Measurements from ENCODE around the gene UBR2. TPM values are rescaled to one million over a fixed set of nuclear protein-coding genes. Genes with fewer than 3 reads are reported as not detected.
"Not testable (repeated sequence)": the region's sequence is repeated elsewhere in the genome, so short reads cannot be mapped to it uniquely, and the experiment has no call there.

Gene UBR2
- total and polyA plus RNA-seq, 2 experiments from 2014 or later: 10.9 to 22.6 TPM

DNA sequence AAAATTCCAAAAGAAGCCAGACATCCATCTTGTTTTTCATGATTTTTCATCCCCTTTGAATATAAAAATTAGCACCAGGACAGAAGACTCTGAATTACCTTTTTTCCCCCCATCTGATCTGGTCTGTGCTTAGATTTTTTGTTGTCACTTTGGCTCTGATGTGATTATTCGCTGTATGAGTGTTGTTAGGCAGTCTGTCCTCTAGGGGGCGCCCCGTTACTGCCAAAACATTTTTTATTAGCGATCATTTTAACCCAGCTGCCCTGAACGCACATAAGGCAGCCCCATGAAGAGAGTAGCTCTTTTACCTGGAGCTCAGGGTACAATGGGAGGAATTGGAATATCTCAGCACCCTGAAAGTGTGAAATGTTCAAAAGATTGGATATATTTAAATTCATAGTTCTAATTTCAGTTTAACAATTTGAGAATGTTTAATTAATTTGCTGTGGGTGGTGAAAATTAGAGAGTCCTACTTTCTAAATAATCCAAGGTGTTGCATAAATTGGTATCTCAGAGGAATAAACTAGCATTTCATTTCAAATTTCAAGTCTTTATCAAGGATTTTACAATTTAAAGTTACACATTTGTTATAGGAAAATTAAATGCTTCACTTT, 97.8 kb downstream of the UBR2 start:
- Histone ChIP-seq H3K4me3 (no peak overlapping the region), H3K9me3 (ENCODE audit: low read depth) (no peaks in the 10 kb centered on the region), H3K27me3 (no peaks in the 10 kb centered on the region), H3K4me1 (ENCODE audit: low read depth) (no peaks in the 10 kb centered on the region), H3K27ac (no peak overlapping the region), H3K36me3 (peaks cover 66% of the 10 kb centered on the region)
- peak; percentile 79 to 86 for DNase-seq (ENCODE audit: low read depth in 1 of 2, low spot score in 1 of 2)
- TF ChIP-seq, protein P1, sequence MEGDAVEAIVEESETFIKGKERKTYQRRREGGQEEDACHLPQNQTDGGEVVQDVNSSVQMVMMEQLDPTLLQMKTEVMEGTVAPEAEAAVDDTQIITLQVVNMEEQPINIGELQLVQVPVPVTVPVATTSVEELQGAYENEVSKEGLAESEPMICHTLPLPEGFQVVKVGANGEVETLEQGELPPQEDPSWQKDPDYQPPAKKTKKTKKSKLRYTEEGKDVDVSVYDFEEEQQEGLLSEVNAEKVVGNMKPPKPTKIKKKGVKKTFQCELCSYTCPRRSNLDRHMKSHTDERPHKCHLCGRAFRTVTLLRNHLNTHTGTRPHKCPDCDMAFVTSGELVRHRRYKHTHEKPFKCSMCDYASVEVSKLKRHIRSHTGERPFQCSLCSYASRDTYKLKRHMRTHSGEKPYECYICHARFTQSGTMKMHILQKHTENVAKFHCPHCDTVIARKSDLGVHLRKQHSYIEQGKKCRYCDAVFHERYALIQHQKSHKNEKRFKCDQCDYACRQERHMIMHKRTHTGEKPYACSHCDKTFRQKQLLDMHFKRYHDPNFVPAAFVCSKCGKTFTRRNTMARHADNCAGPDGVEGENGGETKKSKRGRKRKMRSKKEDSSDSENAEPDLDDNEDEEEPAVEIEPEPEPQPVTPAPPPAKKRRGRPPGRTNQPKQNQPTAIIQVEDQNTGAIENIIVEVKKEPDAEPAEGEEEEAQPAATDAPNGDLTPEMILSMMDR (IDR thresholded peaks at IDR 0.05; ENCODE audit: low read depth, low read length): peak; percentile 82

DNA sequence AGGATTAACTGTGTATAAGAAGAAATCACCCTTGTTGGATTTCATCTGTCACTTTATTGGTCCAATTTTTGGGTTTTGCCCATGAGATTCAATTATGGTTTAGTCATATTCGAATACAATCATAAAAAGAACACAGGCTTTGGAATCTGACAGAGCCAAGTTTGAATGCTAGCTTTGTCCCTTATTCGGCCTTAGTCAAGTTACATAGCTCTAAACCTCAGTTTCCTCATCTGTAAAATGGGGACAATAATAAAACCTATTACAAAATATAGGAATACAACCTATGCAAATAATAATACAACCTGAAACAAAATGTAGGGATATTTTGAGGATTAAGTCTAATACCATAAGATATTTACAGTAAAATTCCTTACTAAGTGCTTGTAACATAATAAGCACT, 100.9 kb downstream of the UBR2 start:
- H3K27ac ChIP-seq: no peak overlapping the region
- peaks cover 56% of the 10 kb centered on the region for H3K36me3 ChIP-seq
- H3K4me1 ChIP-seq (ENCODE audit: low read depth): no peaks in the 10 kb centered on the region
- H3K4me3 ChIP-seq: no peak overlapping the region
- H3K27me3 ChIP-seq: no peaks in the 10 kb centered on the region
- H3K9me3 ChIP-seq (ENCODE audit: low read depth): no peaks in the 10 kb centered on the region
- TF ChIP-seq, protein P1 (IDR thresholded peaks at IDR 0.05; ENCODE audit: low read depth, low read length): no peak
- no peak for DNase-seq (ENCODE audit: low read depth in 1 of 2, low spot score in 1 of 2)

DNA sequence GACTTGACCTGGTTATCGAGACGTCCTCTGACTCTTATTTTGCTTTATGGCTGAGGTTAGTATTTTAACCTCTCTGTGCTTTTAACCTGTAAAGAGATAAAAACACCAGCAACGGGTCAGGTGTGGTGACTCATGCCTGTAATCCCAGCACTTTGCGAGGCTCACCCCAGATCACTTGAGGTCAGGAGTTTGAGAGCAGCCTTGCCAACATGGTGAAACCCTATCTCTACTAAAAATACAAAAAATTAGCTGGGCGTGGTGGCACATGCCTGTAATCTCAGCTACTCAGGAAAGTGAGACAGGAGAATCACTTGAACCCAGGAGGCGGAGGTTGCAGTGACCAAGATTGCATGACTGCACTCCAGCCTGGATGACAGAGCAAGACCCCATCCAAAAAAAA, 110.5 kb downstream of the UBR2 start:
- DNase-seq (ENCODE audit: low read depth in 1 of 2, low spot score in 1 of 2); H3K27me3 ChIP-seq; H3K4me1 ChIP-seq (ENCODE audit: low read depth); H3K9me3 ChIP-seq (ENCODE audit: low read depth); H3K4me3 ChIP-seq: not testable (repeated sequence)
- peak overlapping the region; percentile 43 for H3K27ac ChIP-seq
- peaks cover 87% of the 10 kb centered on the region for H3K36me3 ChIP-seq

DNA sequence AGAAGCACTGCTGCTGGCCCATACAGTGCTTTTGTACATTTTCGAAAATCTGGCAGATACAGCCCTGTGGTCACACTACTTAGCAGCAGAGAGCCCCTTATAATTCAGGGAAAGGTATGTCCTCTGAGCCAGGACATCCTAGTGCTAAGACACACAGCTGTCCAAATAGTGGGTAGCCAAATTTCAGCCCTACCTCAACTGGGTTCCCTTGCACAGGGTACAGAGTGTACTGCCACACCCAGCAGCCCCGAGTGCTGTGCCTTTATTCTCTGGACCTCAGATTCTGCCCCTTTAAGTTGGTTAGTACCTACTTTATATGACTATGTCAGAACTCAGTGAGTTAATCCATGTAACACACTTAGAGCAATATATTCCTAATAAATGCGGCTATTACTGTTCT, 111.0 kb downstream of the UBR2 start:
- TF ChIP-seq, protein P1 (IDR thresholded peaks at IDR 0.05; ENCODE audit: low read depth, low read length): no peak
- DNase-seq (ENCODE audit: low read depth in 1 of 2, low spot score in 1 of 2): no peak
- no peak overlapping the region for H3K27ac ChIP-seq
- H3K36me3 ChIP-seq: peaks cover 91% of the 10 kb centered on the region
- no peaks in the 10 kb centered on the region for H3K4me1 ChIP-seq (ENCODE audit: low read depth)
- no peaks in the 10 kb centered on the region for H3K9me3 ChIP-seq (ENCODE audit: low read depth)
- H3K4me3 ChIP-seq: no peak overlapping the region
- H3K27me3 ChIP-seq: no peaks in the 10 kb centered on the region

DNA sequence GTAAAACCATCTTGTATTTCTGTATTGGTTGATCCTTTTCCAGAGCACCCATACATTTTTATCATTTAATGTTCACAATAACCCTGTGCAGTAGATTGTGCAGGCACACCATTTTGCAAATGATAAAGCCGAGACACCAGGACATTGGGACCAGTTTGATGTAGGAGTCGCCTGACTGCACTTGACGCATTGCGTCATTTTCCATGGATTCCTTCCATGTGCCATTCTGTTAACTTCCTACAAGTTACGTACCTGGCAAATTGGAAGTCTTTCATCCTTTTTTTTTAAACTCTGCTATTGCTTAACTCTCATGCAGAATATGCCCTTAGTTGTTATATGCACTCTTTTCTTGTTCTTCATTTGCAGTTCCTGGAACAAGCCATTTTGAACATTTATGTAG, 115.5 kb downstream of the UBR2 start:
- peaks cover 84% of the 10 kb centered on the region for H3K36me3 ChIP-seq
- H3K4me1 ChIP-seq (ENCODE audit: low read depth): no peaks in the 10 kb centered on the region
- H3K9me3 ChIP-seq (ENCODE audit: low read depth): no peaks in the 10 kb centered on the region
- no peak overlapping the region for H3K4me3 ChIP-seq
- no peaks in the 10 kb centered on the region for H3K27me3 ChIP-seq
- TF ChIP-seq, protein P1 (IDR thresholded peaks at IDR 0.05; ENCODE audit: low read depth, low read length): no peak
- no peak for DNase-seq (ENCODE audit: low read depth in 1 of 2, low spot score in 1 of 2)
- H3K27ac ChIP-seq: no peak overlapping the region

DNA sequence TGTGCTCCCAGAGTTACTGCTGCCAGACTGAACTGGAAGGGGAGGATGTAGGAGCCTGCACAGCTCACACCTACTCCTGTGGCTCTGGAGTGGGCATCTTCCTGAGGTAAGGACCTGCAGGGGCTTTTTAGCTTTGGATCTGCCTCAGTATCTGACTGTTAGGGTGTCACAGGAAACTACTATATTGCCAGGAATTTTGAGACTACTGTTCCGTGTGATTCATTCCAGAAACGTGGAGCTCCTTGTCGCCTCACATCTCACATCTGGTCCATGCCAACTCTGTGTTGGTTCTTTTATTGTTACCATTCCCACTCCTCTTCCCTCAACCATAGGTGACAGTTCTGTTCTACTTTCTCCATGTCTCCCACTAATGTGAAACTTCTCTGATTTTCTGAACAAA, 124.5 kb downstream of the UBR2 start:
- no peaks in the 10 kb centered on the region for H3K27me3 ChIP-seq
- TF ChIP-seq, protein P1 (IDR thresholded peaks at IDR 0.05; ENCODE audit: low read depth, low read length): no peak
- DNase-seq (ENCODE audit: low read depth in 1 of 2, low spot score in 1 of 2): no peak
- no peak overlapping the region for H3K4me3 ChIP-seq
- peaks cover 75% of the 10 kb centered on the region for H3K36me3 ChIP-seq
- no peak overlapping the region for H3K27ac ChIP-seq
- no peaks in the 10 kb centered on the region for H3K9me3 ChIP-seq (ENCODE audit: low read depth)
- H3K4me1 ChIP-seq (ENCODE audit: low read depth): no peaks in the 10 kb centered on the region
